ENCODE data around the gene SLC2A9. TPM values are rescaled to one million over a fixed set of nuclear protein-coding genes. Genes with fewer than 3 reads are reported as not detected.

The SLC2A9 gene
- total and polyA plus RNA-seq, 2 of the 8 experiments (the other 6 are each of a cell fraction or from before 2014, with no cell fraction given), result 0.20 to 0.26 TPM

DNA sequence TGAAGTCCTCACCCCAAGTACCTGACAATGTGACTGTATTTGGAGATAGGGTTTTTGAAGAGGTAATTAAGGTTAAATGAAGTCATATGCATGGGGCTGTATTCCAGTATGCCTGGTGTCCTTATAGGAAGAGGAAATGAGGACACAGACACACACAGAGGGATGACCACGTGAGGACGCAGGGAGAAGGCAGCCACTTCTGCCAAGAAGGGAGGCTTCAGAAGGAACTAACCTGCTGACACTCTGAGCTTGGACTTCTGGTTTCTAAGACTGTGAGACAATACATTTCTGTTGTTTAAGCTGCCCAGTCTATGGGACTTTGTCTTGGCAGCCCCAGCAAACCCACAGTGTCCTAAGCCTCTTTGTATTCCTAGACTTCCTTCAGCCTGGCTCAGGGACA lies 3.0 kb upstream of the SLC2A9 start (continued):
- TF ChIP-seq, protein P1, sequence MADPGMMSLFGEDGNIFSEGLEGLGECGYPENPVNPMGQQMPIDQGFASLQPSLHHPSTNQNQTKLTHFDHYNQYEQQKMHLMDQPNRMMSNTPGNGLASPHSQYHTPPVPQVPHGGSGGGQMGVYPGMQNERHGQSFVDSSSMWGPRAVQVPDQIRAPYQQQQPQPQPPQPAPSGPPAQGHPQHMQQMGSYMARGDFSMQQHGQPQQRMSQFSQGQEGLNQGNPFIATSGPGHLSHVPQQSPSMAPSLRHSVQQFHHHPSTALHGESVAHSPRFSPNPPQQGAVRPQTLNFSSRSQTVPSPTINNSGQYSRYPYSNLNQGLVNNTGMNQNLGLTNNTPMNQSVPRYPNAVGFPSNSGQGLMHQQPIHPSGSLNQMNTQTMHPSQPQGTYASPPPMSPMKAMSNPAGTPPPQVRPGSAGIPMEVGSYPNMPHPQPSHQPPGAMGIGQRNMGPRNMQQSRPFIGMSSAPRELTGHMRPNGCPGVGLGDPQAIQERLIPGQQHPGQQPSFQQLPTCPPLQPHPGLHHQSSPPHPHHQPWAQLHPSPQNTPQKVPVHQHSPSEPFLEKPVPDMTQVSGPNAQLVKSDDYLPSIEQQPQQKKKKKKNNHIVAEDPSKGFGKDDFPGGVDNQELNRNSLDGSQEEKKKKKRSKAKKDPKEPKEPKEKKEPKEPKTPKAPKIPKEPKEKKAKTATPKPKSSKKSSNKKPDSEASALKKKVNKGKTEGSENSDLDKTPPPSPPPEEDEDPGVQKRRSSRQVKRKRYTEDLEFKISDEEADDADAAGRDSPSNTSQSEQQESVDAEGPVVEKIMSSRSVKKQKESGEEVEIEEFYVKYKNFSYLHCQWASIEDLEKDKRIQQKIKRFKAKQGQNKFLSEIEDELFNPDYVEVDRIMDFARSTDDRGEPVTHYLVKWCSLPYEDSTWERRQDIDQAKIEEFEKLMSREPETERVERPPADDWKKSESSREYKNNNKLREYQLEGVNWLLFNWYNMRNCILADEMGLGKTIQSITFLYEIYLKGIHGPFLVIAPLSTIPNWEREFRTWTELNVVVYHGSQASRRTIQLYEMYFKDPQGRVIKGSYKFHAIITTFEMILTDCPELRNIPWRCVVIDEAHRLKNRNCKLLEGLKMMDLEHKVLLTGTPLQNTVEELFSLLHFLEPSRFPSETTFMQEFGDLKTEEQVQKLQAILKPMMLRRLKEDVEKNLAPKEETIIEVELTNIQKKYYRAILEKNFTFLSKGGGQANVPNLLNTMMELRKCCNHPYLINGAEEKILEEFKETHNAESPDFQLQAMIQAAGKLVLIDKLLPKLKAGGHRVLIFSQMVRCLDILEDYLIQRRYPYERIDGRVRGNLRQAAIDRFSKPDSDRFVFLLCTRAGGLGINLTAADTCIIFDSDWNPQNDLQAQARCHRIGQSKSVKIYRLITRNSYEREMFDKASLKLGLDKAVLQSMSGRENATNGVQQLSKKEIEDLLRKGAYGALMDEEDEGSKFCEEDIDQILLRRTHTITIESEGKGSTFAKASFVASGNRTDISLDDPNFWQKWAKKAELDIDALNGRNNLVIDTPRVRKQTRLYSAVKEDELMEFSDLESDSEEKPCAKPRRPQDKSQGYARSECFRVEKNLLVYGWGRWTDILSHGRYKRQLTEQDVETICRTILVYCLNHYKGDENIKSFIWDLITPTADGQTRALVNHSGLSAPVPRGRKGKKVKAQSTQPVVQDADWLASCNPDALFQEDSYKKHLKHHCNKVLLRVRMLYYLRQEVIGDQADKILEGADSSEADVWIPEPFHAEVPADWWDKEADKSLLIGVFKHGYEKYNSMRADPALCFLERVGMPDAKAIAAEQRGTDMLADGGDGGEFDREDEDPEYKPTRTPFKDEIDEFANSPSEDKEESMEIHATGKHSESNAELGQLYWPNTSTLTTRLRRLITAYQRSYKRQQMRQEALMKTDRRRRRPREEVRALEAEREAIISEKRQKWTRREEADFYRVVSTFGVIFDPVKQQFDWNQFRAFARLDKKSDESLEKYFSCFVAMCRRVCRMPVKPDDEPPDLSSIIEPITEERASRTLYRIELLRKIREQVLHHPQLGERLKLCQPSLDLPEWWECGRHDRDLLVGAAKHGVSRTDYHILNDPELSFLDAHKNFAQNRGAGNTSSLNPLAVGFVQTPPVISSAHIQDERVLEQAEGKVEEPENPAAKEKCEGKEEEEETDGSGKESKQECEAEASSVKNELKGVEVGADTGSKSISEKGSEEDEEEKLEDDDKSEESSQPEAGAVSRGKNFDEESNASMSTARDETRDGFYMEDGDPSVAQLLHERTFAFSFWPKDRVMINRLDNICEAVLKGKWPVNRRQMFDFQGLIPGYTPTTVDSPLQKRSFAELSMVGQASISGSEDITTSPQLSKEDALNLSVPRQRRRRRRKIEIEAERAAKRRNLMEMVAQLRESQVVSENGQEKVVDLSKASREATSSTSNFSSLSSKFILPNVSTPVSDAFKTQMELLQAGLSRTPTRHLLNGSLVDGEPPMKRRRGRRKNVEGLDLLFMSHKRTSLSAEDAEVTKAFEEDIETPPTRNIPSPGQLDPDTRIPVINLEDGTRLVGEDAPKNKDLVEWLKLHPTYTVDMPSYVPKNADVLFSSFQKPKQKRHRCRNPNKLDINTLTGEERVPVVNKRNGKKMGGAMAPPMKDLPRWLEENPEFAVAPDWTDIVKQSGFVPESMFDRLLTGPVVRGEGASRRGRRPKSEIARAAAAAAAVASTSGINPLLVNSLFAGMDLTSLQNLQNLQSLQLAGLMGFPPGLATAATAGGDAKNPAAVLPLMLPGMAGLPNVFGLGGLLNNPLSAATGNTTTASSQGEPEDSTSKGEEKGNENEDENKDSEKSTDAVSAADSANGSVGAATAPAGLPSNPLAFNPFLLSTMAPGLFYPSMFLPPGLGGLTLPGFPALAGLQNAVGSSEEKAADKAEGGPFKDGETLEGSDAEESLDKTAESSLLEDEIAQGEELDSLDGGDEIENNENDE (IDR thresholded peaks at IDR 0.05; ENCODE audit: insufficient replicate concordance, low read length), result no peak
- TF ChIP-seq HDAC2 (IDR thresholded peaks at IDR 0.05; ENCODE audit: borderline replicate concordance in 1 of 2, low read depth in 2 of 2, low read length in 2 of 2), result no peak
- TF ChIP-seq BACH1 (IDR thresholded peaks at IDR 0.05; ENCODE audit: low read length), result no peak
- TF ChIP-seq, protein P2, sequence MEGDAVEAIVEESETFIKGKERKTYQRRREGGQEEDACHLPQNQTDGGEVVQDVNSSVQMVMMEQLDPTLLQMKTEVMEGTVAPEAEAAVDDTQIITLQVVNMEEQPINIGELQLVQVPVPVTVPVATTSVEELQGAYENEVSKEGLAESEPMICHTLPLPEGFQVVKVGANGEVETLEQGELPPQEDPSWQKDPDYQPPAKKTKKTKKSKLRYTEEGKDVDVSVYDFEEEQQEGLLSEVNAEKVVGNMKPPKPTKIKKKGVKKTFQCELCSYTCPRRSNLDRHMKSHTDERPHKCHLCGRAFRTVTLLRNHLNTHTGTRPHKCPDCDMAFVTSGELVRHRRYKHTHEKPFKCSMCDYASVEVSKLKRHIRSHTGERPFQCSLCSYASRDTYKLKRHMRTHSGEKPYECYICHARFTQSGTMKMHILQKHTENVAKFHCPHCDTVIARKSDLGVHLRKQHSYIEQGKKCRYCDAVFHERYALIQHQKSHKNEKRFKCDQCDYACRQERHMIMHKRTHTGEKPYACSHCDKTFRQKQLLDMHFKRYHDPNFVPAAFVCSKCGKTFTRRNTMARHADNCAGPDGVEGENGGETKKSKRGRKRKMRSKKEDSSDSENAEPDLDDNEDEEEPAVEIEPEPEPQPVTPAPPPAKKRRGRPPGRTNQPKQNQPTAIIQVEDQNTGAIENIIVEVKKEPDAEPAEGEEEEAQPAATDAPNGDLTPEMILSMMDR (IDR thresholded peaks at IDR 0.05; ENCODE audit: control extremely low read depth in 1 of 3, insufficient read depth in 1 of 3, low read depth in 1 of 3, low read length in 3 of 3), result no peak
- TF ChIP-seq, protein P3, sequence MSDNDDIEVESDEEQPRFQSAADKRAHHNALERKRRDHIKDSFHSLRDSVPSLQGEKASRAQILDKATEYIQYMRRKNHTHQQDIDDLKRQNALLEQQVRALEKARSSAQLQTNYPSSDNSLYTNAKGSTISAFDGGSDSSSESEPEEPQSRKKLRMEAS (IDR thresholded peaks at IDR 0.05), result no peak
- no peak for TF ChIP-seq PHF8 (conservative IDR thresholded peaks at IDR 0.05; ENCODE audit: low read depth, low read length)
- TF ChIP-seq CEBPB (IDR thresholded peaks at IDR 0.05; ENCODE audit: low read depth, low read length), result no peak
- no peak for TF ChIP-seq YY1 (IDR thresholded peaks at IDR 0.05; ENCODE audit: low read depth, low read length)
- no peak for TF ChIP-seq MAFK (IDR thresholded peaks at IDR 0.05; ENCODE audit: low read depth, low read length)
